HG02571 (cell line): ENCODE results near the gene IMPG2.

Source experiments
- ATAC-seq: cut with Tn5 transposase; IDR thresholded peaks from one replicate; pipeline ENCODE4 v1.9.1; 2021; ENCODE audit warnings: mild to moderate bottlenecking, moderate library complexity; ENCODE audit not compliant: unreplicated experiment

IMPG2 gene

DNA sequence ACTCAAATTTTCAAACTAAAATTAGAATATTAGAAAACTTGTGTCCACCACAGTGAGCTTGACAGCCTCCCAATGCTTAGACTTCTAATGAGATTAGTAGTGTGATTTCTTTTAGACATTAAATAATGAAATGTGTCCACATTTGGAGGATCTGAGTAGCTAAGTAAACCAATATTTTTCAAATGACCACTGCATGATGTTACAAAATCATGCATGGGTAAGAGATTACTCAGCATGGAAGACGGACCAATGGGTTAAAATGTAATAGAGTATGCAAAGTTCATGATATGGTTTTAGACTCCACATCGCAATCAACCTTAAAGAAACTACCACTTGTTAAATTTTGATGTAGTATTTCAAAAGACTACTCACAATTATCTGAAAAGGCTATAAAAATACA, 130.6 kb downstream of the IMPG2 start:
- ATAC-seq = no peak

GRCh38 chr3:101189176-101189575, 131.2 kb downstream of the IMPG2 start:
- no peak for ATAC-seq

DNA sequence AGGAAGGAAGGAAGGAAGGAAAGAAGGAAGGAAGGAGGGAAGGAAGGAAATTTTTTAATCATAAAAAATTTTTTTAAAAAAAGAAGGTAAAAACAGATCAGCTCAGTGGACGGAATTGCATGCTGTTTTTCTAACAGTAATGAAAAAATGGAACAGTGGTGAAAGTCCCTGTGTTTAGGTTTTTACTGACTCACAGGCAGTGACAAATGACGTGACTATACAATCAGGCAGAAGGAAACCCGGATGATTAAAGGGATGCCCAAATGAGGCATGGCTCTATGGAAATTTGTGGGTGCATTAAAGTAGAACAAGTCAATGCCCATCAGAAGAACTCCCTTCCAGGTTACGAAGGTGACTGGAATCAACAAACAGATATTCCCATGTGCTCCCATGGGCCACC, 135.0 kb downstream of the IMPG2 start:
- no peak for ATAC-seq

DNA sequence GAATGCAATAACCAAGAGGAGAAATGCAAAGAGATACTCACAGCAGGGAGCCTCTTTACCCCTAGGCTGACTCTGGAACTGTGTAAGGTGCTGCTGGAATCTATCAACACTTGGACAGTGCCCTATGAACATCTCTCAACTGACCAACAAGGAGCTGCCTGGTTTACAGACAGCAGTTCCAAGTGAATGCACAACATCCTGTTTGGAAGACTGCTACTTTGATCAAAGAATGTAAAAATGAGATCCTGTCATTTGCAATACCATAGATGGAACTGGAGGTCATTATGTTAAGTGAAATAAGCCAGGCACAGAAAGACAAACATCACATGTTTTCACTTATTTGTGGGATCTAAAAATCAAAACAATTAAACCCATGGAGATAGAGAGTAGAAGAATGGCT, 136.3 kb downstream of the IMPG2 start:
- no peak for ATAC-seq

- ATAC-seq = no peak
Measured at GRCh38 chr3:101183151-101183550, 137.2 kb downstream of the IMPG2 start.

DNA sequence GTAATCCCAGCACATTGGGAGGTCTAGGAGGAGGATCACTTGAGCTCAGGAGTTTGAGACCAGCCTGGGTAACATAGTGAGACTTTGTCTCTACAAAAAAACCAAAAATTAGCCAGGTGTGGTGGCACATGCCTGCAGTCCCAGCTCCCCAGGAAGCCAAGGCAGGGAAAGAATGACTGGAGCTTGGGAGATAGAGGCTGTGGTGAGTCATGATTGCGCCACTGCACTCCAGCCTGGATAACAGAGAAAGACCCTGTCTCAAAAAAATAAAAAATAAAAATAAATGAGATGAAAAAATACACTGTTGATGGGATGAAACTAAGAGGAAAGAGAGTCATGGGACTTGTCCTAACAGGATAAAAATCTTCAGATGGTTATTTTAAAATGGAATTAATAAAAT, 137.6 kb downstream of the IMPG2 start:
- ATAC-seq = no peak

GRCh38 chr3:101181801-101182200, 138.6 kb downstream of the IMPG2 start:
- no peak for ATAC-seq

GRCh38 chr3:101179637-101180036, 140.7 kb downstream of the IMPG2 start:
- no peak for ATAC-seq

- ATAC-seq = no peak
Measured at GRCh38 chr3:101177577-101177976, 142.8 kb downstream of the IMPG2 start.
